MM.1S (cell line): Measurements from ENCODE around the gene CHD6.

Source experiments
- EZH2 ChIP-seq: fragments of 300-600 bp; sonication (generic); optimal IDR thresholded peaks from 2 replicates; pipeline ENCODE3; 2017; ENCODE audit warnings: low read depth, mild to moderate bottlenecking, antibody characterized with exemption, low read length, mixed read lengths
- EZH2phosphoT487 ChIP-seq: fragments of 300-600 bp; sonication (generic); IDR thresholded peaks from 2 replicates; pipeline ENCODE4 v1.6.1; 2018; ENCODE audit warnings: antibody characterized with exemption, low read length
- TF ChIP-seq, protein P1 (sequence below): fragments of 300-600 bp; sonication (generic); IDR thresholded peaks from 2 replicates; pipeline ENCODE4 v1.5.1; 2016; ENCODE audit warnings: antibody characterized with exemption, low read length, mixed read lengths

- TF ChIP-seq, protein P1, sequence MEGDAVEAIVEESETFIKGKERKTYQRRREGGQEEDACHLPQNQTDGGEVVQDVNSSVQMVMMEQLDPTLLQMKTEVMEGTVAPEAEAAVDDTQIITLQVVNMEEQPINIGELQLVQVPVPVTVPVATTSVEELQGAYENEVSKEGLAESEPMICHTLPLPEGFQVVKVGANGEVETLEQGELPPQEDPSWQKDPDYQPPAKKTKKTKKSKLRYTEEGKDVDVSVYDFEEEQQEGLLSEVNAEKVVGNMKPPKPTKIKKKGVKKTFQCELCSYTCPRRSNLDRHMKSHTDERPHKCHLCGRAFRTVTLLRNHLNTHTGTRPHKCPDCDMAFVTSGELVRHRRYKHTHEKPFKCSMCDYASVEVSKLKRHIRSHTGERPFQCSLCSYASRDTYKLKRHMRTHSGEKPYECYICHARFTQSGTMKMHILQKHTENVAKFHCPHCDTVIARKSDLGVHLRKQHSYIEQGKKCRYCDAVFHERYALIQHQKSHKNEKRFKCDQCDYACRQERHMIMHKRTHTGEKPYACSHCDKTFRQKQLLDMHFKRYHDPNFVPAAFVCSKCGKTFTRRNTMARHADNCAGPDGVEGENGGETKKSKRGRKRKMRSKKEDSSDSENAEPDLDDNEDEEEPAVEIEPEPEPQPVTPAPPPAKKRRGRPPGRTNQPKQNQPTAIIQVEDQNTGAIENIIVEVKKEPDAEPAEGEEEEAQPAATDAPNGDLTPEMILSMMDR: no peak
- TF ChIP-seq EZH2: no peak
- no peak for TF ChIP-seq EZH2phosphoT487
Measured at GRCh38 chr20:41356951-41357350, 261.2 kb downstream of the CHD6 start.
